Activated CD8-positive, alpha-beta memory T cell treated with anti-CD3 and anti-CD28 coated beads, Interleukin-2, amount 50 U/mL, for 1 hour (primary cell): ENCODE data around the gene NPB.

ENCODE experiments used
- DNase-seq: peaks from one replicate; pipeline ENCODE4 v3.0.0-alpha.2; 2020; ENCODE audit errors: extremely low read depth

NPB gene

GRCh38 chr17:81940538-81941483, 38.8 kb downstream of the NPB start:
- DNase-seq: no peak

GRCh38 chr17:81941484-81942166, 39.6 kb downstream of the NPB start:
- no peak for DNase-seq

- no peak for DNase-seq
Observed at GRCh38 chr17:81942167-81942553, 40.1 kb downstream of the NPB start.

GRCh38 chr17:81944858-81945257, 42.8 kb downstream of the NPB start:
- DNase-seq: no peak

- no peak for DNase-seq
Observed at GRCh38 chr17:81947189-81947588, 45.2 kb downstream of the NPB start, which contains the start of gene MYADML2. Gene MYADML2 (minus strand): TSS chr17:81947233. CDS start chr17:81941741, 5,492 bp downstream.

GRCh38 chr17:81948635-81949378, 46.8 kb downstream of the NPB start:
- no peak for DNase-seq

- DNase-seq: no peak
Observed at GRCh38 chr17:81950501-81950900, 48.5 kb downstream of the NPB start.

- no peak for DNase-seq
Observed at GRCh38 chr17:81951785-81952684, 50.0 kb downstream of the NPB start.
